Cardiac fibroblast (primary cell): ENCODE measurements around the gene NT5M.

ENCODE experiments used
- DNase-seq, 2 donors: peaks; one replicate each; pipeline versions ENCODE4 v3.0.0 to v3.0.0-alpha.2; 2010; ENCODE audit warnings: low read depth in 2 of 2
- H3K4me3 ChIP-seq, 2 donors: replicated peaks in 1 of 2; 1 replicate in 1 of 2; 2 replicates in 1 of 2; pipeline ENCODE4 v1.5.1; 2011; ENCODE audit warnings: low read depth in 2 of 2, low read length in 2 of 2, mild to moderate bottlenecking in 2 of 2, moderate library complexity in 1 of 2
- CTCF ChIP-seq: IDR thresholded peaks from one replicate; pipeline ENCODE4 v1.5.1; 2011; ENCODE audit warnings: low read depth, mild to moderate bottlenecking, low read length, inconsistent platforms

The NT5M gene

GRCh38 chr17:17387498-17388362 lies 84.6 kb downstream of the NT5M start:
- peak; percentile 48 for TF ChIP-seq CTCF
- H3K4me3 ChIP-seq = no peak overlapping the region
- DNase-seq = no peak

- H3K4me3 ChIP-seq = no peak overlapping the region
- no peak for TF ChIP-seq CTCF
- DNase-seq = no peak
Observed at GRCh38 chr17:17388657-17389496, 85.7 kb downstream of the NT5M start.

- no peak for DNase-seq
- TF ChIP-seq CTCF = no peak
- H3K4me3 ChIP-seq = no peak overlapping the region
Observed at GRCh38 chr17:17391668-17392370, 88.6 kb downstream of the NT5M start.

GRCh38 chr17:17393976-17394375 lies 90.8 kb downstream of the NT5M start:
- TF ChIP-seq CTCF = no peak
- no peak overlapping the region for H3K4me3 ChIP-seq
- DNase-seq = no peak

GRCh38 chr17:17394494-17394893 lies 91.3 kb downstream of the NT5M start:
- no peak overlapping the region for H3K4me3 ChIP-seq
- TF ChIP-seq CTCF = no peak
- DNase-seq = no peak

GRCh38 chr17:17395246-17395802 lies 92.2 kb downstream of the NT5M start:
- H3K4me3 ChIP-seq = no peak overlapping the region
- no peak for DNase-seq
- no peak for TF ChIP-seq CTCF
